Activated T-helper 1 cell treated with Interleukin-2 at 50 U/mL for 16 hours (primary cell): Measurements from ENCODE around the gene IFT57.
"Not testable (repeated sequence)": the region's sequence is repeated elsewhere in the genome, so short reads cannot be mapped to it uniquely, and the experiment has no call there.

Source experiments
- DNase-seq: peaks from one replicate; pipeline ENCODE4 v3.0.0-alpha.2; 2020; ENCODE audit warnings: low read depth

The IFT57 gene

DNA sequence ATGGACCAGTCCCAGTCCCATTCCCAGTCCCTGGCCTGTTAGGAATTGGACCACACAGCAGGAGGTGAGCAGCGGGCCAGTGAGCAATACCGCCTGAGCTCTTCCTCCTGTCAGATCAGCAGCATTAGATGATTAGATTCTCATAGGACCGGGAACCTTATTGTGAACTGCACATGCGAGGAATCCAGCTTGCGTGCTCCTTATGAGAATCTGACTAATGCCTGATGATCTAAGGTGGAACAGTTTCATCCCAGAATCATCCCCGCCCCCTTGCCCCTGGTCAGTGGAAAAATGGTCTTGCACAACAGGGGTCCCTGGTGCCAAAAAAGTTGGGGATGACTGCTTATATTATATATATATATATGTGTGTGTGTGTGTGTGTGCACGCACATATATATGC, 63.1 kb downstream of the IFT57 start:
- DNase-seq: no peak

DNA sequence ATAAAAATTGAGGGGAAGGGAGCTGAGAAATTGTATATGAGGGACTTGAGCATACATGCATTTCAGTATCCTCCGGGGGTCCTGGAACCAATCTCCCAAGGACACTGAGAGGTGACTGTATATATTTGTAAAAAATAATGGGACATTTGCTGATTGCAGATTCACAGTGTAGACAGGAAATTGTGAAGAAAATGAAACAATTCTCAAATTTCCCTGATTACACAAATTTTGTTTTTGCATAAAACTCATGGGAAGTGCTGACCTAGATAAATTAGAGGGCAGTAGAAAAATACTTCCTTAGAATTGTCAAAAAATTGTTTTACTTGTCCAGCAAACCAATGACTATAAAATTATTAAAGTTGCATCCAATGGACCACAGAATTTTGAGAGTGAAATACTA, 64.0 kb downstream of the IFT57 start:
- DNase-seq: no peak

DNA sequence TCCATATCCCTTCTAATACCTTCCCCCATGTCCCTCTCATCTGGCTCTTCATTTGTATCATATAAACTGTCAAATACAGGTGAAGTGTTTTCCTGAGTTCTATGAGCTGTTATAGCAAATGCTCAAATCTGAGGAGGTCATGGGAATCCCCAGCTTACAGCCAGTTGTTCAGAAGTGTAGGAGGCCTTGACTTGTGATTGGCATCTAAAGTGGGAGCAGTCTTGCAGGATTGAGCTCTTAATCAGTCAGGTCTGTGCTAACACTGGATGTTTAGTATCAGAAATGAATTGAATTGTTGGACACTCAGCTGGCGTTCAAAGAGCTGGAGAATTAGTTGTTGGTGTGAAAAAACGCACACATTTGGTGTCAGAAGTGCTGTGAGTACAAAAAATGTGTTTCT, 65.0 kb downstream of the IFT57 start:
- no peak for DNase-seq

DNA sequence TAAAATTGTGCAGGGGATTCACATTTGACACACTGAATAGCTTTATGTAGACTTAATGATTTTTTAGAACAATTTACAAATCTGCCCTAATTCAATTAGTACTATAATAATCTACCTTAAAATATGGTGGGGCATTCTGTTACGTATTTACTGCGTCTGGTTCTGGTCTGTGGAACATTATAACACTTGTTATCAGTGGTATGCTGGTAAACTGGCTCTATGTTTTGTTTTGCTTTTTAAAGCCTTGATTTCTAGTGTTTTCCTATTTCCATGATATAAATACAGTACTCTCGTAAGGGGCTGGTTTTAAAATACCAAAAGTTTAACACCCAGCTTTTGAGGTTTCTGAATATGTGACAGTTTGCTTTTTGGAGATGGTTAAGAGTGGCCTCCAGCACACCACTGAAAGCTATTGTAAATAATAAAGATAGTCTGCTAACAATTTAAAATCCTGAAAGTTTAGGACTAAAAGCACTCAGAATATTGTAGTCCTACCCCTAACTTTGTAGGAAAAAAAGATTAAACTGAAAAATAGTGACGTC, 65.8 kb downstream of the IFT57 start:
- no peak for DNase-seq

DNA sequence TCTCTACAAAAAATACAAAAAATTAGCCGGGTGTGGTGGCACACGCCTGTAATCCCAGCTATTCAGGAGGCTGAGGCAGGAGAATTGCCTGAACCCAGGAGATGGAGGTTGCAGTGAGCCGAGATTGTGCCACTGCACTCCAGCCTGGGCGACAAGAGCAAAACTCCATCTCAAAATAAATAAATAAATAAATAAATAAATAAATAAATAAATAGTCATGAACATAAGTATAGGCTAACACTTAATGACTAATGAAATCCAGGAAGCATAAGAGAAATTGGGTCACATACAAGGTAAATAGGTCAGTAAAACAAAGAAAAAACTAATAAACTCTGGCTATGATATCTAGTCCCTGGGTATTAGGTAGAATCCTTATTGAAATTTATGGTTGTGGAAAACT, 66.6 kb downstream of the IFT57 start:
- not testable (repeated sequence) for DNase-seq

DNA sequence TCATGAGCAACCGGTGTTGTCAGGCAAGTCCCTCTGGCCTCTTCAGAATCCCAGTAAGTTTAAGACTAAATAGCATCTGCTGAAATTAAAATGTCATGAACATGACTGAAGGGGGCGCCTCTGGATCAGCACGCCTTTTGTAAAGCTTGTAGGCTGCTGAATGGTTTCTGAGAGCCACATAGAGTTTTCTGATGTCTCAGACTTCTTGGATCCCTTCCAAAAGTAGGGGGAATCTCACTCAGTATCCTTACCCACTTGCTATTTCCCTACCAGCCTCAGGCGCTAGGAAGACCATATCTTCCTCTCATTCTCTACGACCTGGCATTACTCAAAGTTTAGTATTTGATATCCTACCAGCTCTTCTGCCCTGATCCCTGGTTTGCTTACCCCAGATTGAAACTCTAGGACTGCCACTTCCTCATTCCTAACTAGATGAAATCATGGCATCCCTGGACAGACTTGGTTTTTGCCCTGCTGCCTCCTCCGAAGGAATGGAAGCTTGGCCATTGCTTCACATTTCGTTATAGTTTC, 68.7 kb downstream of the IFT57 start:
- DNase-seq: no peak

DNA sequence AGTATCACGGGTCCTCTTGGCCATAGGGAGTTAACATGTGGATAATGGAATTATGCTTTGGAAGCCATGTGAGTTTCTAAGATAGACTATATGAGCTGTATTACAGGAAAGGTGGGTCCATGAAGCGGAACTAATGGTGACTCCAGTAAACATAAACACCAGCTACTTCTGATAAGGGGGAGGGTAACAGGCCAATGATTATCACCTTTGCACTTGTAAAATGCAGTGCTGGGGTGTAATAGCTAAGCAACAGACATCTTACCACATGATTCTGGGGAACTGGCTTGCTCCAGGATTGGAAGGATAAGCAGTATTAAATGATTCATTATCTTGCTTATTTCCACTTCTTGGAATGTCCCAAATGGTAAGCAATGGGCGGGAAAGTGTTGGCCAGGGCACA, 70.0 kb downstream of the IFT57 start:
- no peak for DNase-seq

DNA sequence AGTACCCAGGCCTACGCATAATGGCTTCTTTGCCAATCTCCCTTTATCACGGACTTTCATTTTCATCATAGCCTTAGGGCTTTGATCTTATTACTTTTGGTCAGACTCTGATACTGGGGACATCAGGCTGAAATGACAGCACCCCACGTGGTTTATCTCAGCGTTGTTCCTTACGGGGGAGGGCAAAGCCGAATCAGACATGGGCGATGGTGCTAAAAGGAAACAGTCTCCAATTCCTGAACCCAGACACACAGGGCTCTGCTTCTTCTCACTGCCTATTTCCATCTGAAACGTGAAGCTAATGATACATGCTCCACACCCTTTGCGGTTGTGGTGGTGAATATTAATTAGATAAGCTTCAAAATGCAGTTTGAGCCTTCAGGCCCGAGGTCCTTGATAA, 72.0 kb downstream of the IFT57 start:
- no peak for DNase-seq

DNA sequence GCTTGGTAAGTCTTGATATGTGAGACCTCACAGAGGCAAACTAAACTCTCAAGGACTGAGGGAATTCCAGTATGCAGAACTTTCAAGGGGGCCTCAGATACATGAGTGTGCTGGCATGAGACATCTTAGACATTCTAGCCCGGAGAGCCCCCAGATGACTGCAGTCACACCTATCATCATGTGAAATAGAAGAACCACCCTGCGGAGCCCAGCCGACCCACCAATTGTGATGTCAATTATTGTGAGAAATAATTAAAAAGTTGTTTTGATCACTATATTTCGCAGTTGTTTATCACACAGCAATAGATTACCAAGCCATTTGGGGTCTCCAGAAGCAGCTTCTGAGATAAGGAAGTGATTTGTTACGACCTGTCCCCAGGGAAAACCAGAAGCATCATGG, 76.1 kb downstream of the IFT57 start:
- no peak for DNase-seq

DNA sequence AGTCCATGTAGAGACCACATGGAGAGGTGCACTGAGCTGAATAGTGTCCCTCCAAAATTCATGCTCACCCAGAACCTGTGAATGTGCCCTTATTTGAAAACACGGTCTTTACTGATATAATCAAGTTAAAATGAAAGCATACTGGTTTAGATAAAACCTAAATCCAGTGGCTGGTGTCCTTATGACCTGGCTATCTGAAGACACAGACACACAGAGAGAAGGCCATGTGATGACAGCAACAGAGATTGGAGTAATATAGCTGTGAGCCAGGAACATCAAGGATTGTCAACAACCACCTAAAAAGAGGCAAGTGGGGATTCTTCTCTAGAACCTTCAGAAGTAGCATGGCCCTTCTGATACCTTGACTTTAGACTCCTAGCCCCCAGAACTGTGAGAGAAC, 76.6 kb downstream of the IFT57 start:
- DNase-seq: no peak

DNA sequence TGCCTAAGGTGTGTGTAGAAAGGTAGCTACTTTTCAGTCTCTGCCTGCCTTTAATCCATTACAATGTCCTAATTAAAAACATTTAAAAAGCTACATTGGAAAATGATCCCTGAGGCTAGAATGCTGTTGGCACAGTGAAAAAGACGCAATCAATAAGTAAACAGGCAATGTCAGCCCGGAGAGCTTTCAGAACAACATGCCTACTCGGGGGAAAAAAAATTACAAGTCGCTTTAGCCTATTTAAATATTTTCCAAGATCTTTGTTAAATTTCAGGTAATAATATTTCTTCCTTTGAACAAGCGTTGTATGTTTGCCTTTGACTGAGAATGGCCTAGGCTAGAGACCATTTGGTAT, 84.8 kb downstream of the IFT57 start:
- no peak for DNase-seq

DNA sequence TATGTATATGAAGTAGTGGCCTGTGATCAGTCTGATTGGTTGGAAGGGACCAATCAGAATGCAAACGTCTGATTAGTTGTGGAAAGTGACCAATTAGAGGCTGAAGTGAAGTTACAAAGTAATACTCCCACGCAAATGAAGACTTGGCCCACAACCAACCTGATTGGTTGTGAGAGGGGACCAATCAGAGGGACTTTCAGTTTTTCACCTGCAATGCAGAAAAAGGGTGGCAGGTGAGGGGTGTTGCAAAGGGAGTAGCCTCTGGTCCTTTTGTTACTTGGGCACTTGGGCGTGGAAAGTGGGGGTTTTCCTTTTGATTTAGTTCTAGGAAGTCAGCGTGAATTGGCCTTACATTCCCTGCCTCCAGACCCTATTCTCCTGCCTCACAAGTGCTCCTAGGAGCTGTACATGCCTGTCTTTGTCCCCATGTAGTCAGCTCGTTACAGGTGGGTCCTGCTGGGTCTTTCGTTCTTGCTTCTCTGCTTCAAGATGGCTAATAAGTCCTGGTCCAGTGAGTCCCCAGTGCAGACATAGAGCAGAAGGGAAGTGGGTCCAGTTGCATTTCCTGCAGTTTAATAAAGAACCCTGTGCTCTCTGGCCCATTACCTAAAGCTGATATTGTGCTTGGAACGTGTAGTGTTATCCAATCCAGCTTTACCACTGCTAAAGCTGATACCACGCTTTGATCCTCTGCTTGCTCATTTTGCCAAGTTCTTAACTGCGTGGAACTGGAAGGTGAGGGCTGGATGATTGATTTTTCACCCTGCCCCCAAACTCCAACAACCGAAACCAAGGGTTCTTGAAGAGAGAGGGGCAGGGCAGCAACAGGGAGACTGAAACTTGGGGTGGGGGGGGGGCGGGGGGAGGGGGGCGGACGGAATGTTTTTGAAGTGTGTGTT, 85.4 kb downstream of the IFT57 start:
- no peak for DNase-seq

DNA sequence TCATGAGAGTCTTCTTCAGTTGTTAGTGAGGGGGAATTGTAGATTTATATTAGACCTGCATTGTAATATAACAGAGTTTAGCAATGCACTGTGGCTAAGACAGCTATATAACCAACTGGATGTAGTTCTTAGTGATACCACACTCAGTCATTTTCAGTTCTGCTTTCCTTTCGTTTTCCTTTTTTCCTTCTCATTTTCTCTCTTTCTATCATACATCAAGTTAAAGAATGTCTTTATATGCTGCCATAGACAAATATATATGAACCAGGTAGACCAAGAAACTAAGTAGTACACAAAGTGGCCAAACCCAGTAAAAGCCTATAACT, 87.7 kb downstream of the IFT57 start:
- no peak for DNase-seq

DNA sequence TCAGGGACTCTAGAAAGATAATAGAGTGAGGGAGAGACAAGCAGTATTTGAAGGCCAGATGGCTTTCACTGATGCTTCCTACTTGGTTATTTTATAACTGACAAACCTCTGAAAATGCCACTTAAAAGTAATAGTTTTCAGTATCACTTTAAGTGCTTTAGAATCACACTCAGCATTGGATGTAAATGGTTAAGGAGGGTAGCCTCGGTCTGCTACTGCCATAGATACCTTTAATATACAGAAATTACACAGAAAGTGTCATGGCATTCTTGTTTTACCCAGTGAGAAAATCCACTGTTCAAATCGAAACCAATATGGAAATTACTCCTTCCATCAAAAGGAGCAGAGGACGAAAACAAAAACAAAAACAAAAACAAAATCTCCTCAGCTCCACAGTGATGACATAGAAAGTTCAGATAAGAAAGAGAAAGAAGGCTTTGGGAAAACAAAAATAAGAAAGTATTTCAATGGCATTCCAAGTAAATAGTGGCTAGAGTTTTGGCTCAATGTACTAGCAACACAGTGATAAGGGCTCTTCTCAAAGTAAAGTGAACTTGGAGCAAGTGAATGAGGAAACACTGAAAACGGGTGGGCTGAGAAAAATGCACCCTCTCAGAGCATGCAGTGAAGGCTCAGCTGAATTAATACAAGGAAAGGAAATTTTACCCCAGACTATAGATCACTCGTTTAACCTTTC, 88.2 kb downstream of the IFT57 start:
- no peak for DNase-seq

DNA sequence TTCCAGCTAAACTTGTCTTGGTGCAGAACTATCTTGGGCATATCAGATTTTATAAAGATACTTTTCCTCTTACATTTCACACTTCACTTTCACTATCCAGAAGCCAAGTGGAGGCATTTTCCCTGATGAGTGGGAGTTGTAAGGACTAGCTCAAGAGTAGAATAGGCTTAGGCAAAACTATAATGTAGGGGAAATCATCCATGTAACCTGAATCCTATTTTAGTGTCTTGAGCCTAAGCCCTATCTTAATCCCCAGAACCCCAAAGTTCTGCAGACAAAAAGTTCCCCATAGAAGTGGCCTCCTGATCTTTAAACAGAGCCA, 89.2 kb downstream of the IFT57 start:
- DNase-seq: no peak

DNA sequence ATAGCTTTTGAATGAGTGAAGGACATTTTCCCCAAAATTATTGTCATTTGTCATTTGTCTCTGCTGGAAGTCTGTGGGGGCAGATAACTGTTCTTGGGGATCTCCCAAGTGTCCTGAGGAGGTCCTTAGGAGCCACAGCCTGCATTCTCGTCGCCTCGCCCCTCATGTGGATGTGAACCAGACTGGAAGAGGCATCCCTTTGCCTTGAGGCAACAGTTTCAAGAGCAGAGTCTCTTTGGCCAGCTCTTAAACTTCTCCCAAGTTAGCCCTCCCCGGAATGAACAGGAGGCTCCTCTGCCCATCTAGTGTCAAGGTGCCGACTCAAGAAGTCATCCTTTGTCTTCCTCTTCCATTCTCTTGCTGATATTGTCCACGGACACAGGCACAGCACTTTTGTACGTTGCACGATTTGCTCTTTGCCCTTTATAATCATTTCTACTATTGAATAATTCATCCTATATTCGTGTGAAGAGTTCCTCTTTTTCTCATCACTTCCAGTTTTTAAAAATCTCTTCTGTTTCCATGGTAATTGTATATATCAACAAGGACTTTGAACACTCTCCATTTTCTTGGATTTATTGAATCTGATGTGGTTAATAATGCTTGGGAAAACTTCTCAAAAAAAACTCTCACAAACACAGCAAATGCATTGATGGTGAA, 90.6 kb downstream of the IFT57 start:
- DNase-seq: no peak

DNA sequence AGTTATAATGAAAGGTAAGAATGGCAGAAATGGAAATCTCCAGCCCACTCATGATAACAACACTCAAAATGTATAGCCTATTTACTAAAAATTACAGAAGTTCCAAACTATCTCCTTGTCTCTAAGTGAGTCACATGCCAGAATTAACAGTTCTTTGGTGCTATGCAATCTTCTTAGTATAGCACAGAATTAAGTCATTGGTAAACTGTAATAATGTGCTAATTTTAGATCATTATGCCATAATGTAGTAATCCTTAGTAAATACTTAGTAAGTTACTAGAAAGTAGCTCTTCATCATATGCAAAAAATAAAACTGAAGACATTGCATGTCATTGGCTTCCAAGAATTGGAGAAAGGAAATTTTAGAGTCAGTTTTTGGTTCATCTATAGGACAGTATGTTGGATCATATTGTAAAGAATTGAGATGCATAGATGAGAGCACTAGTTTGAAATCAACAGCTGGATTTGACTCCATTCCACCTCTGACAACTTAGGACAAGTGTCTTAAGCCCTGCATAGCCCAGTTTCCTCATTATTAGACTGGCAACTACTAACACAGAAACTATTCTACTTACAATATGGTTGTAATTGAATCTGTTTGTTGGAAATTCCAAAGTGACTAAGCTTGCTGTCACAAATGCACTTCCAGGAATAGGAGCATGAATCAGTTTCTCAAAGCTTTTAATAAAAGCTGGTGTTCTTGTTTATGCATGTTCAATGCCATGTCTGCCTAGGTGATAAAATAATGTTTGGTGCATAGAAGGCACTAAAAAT, 91.3 kb downstream of the IFT57 start:
- DNase-seq: no peak

DNA sequence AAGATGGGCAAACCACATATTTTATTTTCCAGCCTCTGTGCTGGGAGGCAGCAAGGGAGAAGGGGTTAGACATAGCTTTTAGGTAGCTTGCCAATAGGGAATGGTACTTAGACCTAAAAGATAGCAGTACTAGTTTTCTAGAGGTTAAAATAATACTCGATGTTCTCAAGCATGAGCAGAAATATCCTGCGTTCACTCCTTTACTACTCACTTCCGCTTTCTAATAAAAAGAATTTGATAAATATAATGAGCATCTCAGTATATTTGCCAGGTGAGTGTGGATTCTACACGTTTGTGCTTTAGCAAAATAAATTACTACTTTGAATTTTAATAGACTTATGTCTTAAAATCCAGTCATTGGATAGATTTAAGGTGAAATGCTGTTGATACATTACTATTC, 92.0 kb downstream of the IFT57 start:
- DNase-seq: no peak

DNA sequence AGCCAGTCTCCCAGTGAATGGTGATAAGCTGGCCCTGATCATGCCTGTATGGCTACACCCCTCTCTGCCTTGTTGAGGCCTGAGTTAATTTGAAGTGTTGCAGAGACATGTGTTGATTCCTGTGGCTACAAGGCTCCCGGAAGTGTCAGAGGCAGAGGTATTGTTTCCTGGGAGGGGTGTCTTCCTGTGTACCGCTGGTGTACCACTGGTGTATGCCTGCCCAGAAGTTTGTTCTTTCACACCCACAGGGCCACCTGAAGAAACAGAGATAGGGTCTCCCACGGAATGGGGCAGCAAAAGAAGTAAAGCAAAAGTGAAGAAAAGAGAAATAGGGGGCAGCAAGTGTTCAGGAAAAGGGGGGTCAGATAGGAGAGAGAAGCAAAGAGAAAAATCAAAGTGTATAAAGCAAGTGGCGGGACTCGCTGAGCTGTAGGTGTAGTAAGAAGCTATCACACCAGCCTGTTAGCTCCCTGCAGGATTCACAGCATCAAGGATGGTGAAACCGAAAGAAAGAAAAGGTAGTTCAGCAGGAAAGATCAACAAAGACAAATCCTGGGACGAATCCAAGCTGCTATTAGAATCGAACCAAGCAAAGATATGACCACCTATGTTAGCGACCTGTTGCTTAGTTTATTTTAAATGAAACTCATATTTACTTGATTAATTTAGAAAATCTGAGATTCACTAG, 94.8 kb downstream of the IFT57 start:
- DNase-seq: peak; percentile 58

DNA sequence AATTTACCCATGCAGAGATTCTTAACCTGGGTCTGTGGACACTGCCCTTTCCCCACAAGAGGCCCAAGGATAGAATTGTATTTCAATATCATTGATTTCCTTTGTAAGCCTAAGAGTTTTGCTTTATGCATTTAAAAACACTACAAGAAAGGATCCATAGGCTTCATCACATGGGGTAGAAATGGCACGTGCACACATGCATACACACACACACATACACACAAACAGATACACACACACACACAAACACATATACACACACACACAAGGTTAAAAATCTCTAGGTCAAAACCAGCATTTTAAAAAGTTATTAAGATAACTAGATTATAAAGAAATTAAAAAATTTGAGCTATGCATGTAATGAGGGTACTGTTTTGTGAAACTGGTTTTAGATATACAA, 95.9 kb downstream of the IFT57 start:
- DNase-seq: no peak

DNA sequence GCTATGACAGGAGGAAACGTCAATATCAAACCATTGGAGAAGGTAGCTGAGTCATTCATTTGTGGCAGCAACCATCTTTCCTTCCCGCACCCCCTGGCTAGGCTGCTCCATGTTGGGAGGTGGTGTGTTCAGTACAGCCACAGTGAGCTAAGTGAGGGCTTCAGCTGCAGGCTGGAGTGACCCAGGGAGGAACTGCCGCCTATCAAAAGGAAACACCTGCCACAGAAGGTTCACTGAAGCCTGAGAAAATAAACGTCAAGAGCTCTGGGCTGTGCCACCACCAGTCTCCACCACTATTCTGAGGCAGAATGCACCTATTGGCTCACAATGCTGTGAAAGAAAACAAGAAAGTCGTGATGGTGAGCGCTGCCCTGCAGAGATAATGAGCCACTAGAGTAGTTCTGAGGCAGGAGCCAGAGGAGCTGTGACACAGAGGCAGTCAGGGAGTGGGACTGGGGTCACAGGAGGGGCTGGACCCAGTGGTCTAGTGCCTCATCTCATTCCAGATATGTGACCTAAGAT, 96.6 kb downstream of the IFT57 start:
- DNase-seq: peak; percentile 28
